NCI-H526 (cell line): ENCODE data around the gene GPER1.
"Not testable (repeated sequence)": the region's sequence is repeated elsewhere in the genome, so short reads cannot be mapped to it uniquely, and the experiment has no call there.

Experiments used
- DNase-seq, 2 experiments: peaks; one replicate each; lab custom pipeline; 2025; lab: John Stamatoyannopoulos, UW

Gene GPER1

DNA sequence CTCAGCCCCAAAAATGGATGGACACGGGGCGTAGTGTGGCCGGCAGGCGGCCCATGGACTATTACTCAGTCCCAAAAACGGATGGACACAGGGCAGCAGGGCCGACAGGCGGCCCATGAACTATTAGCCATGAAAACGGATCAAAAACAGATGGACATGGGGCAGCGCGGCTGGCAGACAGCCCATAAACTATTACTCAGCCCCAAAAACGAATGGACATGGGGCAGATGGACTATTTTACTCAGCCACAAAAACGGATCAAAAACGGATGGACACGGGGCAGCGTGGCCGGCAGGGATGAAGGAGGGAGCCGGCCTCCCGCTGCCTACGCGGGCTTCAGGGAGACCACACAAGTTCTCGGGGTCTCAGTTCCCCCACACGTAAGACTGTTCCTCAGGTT, 32.9 kb downstream of the GPER1 start:
- DNase-seq = no peak

DNA sequence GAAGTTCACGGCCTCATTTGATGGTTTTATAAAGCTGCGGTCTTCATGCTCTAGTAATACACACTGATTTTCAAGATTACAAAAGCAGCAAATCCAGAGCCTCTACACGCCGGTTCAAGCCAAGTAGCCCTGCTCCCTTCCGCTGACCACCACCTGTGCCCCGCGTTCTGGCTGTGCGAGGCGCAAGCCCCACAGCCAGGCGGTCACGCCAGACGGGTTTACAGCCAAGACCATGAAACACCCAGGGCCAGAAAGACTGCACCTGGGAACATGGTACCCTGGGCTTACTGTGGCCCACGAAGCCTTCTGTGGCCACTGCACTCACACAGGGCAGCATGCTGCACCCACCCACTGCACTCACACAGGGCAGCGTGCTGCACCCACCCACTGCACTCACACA, 33.6 kb downstream of the GPER1 start:
- DNase-seq = no peak

DNA sequence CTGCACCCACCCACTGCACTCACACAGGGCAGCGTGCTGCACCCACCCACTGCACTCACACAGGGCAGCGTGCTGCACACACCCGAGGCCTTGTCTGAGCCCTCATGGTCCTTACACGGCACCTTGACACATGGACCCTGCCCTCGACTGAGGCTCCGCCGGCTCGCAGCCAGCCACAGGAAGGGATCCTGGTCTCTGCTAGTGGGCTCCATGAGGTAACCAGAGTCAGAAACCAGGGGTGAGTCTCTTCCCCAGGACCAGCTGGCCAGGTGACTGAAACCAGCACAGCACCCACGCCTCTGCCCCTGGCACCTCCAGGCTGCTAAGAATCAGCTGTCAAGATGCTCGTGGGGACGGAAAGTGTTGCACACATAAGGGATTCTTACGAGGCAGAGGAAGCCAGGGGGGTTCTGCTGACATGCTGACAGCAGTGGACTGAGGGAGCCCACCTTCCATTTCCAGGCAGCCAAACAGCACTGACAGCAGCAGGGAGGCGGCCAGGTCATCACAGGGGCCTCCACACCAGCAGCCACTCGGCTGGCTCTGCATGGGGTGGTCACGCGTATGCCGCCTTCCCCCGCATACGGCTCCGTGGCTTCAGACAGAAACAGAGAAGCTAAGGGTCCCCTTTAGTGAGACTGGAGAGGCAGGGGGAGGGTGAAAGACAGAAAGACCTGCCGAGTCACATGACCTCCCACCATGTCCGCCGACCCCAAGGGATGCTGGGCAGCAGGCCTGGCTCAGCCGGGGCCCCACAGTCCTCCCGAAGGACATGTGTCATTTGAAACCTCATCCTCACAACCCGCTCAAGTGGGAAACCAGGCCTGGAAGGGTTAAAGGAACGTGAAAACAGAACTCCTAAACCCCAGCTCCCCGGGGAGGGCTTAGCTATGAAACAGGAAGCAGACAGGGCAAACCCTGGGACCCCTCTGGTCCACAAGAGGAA, 34.2 kb downstream of the GPER1 start:
- DNase-seq = no peak

DNA sequence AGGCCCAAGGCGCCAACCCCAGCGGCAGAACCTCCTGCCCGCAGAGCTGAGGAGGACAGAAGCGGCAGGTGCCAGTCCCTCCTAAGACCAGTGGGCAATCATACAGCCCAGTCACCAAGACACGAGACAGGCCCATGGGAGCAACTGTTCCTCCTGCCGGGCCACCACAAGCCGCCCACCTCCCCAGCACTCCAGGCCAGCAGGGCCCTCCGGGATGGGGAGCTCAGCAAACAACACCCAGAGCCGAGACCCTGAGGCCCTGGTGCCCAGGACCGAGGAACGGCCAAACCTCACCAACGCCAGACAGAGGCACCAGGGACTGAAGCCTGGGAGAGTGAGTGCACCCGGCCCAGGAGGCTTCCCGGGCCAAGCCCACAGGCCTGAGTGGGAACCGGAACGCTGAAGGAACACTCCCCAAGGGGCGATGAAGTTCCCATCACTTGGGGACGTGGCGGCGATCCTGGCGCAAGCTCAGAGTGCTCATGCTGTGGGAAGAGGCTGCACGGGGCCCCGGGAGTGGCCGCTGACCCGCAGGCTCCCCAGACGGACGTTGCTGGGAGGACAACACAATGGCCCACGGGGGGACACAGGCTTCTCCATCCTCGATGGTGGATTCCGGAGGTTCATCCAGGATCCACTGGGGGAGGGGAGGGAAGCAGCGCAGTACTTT, 35.1 kb downstream of the GPER1 start:
- no peak for DNase-seq

DNA sequence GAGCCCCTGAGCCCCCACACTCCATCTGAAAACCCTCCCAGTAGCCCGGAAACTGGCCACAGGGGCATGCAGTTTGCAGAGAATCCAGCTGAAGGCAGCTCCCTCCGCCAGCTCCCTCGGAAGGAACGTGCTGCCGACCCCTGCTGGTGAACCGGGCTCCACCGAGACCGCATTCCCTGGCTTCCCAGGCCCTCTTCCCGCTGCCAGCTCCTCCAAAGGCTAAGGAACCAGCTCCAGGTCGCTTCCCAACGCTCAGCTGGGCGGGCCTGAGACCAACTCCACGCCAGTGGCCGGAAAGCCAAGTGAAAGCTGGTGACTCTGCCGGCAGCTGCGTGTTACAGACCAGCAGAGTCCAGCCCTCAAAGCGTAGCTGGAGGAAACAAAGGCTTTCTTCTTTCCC, 35.8 kb downstream of the GPER1 start:
- peak in 1 of 2 experiments; percentile 60 for DNase-seq

DNA sequence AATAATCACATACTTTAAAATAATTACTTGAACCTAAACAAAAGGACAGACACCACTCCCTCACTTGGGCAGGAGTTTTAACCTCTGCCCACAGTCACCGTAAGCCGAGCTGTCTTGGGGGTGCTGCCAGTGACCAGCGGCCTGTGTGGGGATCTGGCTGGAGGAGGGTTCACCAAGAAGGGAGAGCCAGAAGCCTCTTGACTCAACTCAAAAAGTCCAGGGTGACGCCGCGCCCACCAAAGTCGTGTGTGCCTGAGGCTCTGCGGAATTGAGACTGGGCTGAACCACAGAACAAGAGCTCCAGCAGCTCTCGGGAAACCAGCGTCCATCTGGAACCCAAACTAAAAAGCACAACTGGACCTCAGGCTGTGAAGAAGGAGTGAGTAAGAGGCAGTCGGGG, 36.3 kb downstream of the GPER1 start:
- DNase-seq = no peak

DNA sequence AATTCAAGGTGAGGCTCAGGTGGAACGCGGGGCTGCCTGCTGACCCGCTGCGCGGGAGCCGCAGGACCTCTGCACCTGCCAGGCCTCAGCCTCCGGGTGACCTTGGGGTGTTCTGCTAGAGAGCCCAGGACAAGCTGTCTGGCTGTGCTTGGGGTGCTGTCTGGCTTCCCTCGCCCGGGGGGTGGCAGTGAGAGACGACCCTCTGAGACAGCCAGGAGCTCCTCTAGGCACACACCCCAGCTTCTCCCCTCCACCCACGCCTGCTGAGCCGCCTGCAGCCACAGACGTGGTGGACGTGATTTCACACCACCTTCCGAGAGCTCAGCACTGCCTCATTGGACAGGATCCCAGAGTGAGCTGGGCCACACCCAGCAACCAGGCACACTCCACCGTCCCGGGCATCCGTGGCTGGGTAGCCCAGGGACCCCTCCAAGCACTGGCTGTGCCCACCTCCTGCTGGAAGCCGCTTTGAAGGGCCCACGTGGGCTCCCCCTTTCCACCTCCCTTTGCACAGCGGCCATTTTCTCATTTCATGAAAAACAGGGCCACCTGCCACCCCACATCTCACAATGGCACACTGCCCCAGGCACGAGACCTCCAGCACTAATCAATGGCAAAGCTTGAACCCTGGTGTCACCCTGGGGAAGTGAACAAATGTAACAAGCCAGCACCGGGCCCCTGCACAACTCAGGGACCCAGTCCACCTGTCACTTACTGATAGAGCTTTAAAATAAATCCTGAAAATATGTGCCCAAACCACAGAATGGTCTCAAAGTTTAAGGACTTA, 37.1 kb downstream of the GPER1 start:
- DNase-seq = no peak

DNA sequence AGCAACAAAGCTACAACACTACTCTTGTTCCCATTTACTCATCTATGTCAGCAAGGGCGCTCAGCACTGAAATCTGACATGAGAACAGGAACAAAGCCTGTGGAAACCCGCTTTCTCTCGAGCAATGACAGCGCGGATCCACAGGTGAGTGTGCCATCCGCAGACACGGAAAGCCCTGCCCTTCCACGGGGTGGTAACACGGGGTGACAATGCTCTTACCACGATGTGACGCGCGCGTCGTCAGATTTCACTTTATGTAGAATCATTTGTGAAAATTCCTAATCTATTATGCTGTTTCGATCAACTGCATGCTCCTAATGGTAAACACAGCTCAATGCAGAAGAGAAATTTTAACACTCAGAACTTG, 37.7 kb downstream of the GPER1 start:
- no peak for DNase-seq

DNA sequence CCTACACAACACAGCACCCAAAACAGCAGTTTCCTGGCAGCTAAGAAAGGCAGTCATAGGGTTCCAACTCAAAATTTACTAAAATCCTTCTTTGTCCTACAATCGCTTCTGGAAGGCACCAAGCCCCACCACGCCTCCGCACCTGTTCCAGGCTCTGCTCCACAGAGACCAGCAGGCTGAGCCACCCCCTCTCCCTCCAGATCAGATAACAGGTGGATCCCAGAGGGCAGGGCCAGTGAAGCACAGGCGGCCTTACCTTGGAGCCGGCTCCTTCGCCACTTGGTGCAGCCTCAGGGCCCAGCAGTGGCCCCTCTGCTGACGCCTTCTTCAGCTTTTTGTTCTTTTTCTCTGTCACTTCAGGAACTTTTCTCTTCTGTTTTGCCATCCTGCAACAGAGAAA, 39.1 kb downstream of the GPER1 start:
- no peak for DNase-seq

DNA sequence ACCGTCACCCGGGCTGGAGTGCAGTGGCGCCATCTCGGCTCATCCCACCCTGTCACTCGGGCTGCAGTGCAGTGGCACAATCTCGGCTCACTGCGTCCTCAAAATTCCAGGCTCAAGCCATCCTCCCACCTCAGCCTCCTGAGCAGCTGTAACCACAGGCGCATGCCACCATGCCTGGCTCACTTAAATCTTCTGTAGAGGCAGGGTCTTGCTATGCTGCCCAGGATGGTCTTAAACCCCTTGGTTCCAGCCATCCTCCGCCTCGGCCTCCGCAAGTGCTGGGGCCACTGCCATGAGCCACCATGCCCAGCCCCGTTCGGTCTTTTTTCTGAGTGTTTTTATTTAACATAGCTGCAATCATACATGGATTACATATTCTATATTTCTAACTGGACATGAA, 41.5 kb downstream of the GPER1 start:
- no peak for DNase-seq

DNA sequence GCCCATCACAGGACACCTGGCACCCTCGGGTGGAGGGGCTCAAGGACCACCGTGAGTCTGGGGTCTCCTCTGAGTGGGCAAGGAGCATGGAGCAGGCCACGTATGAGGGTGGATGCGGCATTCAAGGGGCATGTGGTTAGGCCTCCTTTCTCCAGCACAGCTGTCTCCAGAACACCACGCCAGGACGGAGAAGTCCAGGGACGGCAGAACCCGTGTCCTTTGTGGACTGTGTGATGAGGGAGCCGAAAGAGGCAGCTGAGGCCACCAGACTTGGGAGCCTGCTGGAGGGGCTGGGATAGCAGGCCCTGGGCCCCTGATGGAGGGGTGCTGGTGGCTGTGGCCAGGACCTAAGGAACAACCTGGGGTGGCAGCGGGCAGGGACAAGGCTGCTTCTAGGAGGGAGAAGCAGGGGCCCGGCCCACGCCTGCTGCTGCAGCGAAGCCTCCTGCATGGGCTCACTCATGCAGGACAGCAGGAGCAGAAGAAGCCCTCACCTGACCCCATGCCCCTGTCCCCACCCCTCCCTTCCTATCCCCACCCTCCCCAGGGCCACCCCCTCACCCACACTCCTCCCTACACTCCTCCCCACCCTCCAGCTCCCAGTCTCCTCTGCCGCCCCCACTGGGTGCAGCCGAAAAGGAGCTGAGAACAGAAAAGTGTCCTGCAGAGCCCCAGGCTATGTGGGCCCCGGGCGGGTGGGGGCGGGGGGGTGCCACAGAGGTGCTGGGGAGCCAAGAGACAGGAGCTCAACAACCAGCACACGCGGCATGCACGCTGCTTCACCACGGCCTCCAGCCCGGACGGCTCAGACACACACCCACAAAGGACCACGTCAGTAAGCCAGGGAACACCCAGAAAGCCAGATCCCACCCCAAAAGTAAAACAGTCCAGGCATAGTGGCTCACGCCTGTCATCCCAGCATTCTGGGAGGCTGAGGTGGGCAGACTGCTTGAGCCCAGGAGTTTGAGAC, 42.4 kb downstream of the GPER1 start:
- no peak for DNase-seq

DNA sequence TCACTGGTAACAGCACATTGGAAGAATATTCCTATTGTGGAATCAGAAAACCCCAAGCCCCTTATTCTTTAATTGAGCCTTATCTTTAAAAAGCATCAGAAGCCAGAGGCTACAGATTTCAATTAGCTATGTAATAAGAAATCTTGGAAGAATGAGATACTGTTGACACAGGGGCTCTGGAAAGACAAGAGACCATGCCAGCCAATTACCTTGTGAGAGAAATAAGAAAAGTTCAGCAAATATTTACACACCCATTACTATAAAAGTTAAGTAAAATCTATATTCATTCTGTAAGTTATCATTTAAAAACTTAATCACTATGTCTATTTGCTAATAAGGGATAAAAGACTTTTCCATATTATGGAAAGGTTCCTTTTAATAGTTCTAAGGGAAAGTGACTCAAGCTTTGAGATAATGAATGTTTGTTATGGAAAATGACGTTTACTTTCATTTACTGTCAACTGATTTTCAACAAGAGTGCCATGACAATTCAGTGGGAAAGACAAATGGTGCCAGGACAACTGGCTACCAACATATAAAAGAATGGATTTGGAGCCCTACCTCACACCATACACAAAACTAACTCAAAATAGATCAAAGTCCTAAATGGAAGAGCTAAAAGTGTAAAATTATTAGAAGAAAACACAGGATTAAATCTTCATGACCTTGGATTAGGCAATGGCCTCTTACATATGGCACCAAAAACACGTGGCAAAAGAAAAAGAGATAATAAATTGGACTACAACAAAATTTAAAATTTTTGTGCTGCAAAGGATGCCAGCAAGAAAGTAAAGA, 43.8 kb downstream of the GPER1 start:
- DNase-seq = no peak

DNA sequence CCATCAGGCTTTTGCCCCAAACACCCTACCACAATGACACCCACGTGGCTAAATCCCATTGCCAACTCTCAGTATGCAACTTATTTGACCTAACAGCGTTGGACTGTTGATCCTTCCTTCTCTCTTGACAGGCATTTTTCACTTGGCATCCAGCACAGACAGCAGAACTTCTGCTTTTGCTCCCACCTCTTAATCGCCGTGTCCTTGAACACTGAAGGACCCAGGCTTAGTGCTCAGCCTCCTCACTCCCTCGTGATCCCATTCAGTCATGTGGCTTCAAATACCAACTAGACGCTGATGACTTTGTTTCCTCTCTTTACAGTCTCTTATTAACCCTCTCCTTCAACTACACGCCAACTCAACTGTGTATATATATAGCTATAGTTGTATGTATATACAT, 47.0 kb downstream of the GPER1 start:
- no peak for DNase-seq

DNA sequence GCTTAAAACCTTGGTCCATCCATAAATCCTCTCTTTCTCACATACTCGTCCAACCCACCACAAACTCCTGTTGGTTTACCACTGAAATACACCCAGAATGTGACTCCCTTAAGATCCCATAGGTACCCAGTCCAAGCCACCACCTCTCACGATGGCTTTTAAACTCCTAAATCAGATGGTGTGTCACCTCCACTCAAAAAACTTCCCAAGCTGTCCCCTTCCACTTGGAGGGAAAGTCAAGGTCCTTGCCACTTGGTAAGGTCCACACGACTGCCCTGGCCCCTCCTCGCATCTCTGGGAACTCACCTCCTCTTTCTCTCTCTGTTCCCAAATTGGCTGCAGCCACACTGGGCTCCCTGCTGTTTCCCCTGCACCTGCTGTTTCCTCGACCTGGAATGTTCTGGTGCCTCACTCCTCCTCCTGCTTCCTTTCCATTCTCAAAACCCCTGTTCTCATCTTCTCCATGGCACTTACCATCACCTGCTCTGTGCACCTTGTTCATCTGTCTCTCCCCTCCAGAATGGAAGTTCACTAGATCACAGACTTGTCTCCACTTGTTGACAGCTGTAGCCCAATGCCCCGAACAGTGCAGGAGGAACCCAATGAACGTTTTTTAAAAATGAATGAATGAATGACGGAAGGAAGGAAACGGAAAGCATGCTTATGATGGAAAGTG, 49.1 kb downstream of the GPER1 start:
- DNase-seq = peak in 1 of 2 experiments; percentile 18

DNA sequence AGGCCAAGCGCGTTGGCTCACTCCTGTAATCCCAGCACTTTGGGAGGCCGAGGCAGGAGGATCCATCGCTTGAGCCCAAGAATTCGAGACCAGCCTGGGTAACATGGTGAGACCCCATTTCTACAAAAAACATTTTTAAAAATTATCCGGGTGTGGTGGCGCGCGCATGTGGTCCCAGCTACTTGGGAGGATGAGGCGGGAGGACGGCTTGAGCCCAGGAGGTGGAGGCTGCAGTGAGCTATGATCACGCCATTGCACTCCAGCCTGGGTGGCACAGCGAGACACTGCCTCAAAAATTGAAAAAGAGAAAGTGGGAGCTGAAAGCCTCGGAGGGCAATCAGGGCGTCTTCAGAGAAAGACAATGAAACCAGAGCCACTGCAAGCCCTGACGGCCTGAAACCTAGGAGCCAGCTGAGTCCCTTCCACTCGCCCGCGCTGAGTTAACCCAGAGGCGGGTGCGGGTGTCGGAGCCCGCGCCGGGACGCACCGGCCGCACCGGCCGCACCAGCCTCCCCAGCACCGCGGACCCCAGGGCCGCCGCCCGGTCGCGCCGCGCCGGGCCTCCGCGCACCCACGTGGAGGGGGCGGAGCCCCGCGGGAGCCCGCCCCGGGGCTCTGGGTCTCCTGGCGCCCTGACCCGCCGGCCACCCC, 49.7 kb downstream of the GPER1 start:
- no peak for DNase-seq

DNA sequence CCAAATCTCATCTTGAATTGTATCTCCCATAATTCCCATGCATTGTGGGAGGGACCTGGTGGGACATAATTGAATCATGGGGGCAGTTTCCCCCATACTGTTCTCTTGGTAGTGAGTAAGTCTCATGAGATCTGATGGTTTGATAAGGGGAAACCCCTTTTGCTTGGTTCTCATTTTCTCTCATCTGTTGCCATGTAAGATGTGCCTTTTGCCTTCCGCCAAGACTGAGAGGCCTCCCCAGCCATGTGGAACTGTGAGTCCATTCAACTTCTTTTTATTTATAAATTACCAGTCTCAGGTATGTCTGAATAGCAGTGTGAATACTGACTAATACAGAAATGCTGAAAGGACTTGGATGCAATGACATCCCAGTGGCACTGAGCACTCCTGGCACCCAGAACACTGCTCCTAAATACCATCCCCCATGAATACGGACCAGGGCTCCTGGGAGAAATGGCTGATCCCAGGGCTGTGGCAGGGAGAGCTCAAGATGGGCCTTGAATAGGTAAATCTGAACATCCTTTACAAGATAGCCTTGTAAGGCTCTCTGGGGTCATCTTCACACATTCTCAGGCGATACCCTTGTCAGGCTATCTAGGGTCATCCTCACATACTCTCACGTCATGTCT, 52.7 kb downstream of the GPER1 start:
- no peak for DNase-seq

DNA sequence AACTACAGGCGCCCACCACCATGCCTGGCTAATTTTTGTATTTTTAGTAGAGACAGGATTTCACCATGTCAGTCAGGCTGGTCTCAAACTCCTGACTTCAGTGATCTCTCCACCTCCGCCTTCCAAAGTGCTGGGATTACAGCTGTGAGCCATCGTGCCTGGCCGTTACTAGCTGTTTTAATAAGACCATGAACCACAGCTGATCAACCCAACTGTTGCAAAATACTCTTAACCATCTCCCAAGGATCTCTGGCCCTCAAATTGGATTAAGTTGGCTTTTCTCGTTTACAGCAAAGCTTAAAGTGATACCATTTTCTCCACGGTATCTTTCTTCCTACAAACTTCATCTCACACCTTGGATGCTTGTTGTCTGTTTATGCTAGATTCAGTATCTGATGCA, 53.7 kb downstream of the GPER1 start:
- no peak for DNase-seq

DNA sequence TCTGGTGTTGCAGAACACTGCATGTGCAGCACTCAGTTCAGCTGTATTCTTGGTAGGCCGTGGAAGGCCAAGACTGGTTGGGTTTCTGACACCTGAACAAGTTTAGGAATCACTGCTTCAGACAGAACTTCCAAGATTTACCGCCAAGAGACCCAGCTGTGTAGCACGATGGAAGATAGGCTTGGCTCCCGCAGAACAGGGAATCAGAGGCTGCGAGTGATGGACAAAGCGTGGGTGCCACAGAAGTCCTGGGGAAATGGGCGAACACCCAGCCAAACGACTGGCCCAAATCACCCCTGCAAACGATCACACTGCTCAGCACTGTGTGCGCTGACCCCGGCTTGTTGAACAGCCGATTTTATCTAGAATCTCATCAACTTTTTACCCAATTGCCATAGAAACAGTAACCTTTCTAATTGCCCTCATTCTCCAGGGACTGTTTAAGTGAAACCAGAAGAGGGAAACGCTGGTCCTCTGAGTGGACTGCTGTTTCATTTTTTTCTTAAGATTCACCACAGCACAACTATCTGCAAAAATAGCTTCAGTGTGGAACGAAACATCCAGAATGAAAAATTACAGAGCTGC, 54.2 kb downstream of the GPER1 start:
- DNase-seq = no peak

DNA sequence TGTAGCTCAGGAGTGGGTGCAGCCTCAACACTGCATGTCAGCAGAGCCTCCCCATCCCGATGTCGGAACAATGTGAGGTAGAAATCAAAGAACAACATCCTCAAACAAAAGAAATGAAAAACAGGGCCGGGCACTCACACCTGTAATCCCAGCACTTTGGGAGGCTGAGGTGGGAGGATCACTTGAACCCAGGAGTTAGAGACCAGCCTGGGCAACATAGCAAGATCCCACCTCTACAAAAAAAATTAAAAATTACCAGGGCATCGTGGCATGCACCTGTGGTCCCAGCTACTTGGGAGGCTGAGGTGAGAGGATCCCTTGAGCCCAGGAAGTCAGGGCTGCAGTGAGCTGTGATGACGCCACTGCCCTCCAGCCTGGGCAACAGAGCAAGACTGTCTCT, 55.1 kb downstream of the GPER1 start:
- DNase-seq = not testable (repeated sequence)
